ENCODE results near the gene PPEF2. TPM values are rescaled to one million over a fixed set of nuclear protein-coding genes. Genes with fewer than 3 reads are reported as not detected.

PPEF2 gene
- total and polyA plus RNA-seq, 2 experiments from 2014 or later, result not detected

Small RNA genes lying within 50 kb of the gene (small RNA-seq; reads per million reads assigned to genes)
- gene RNU2-16P, result 0.09 reads per million

Other genes starting within 250 kb of the PPEF2 start
- gene G3BP2, start 229.0 kb downstream of the PPEF2 start, total RNA-seq, result 176 and 181 TPM in 2 replicates
- 85.2 and 86.0 TPM in 2 replicates for gene G3BP2, start 229.0 kb downstream of the PPEF2 start, polyA plus RNA-seq
- 113 and 116 TPM in 2 replicates for gene USO1, start 177.9 kb downstream of the PPEF2 start, total RNA-seq
- 50.4 and 58.3 TPM in 2 replicates for gene USO1, start 177.9 kb downstream of the PPEF2 start, polyA plus RNA-seq
- gene NAAA, start 38.6 kb upstream of the PPEF2 start, total RNA-seq, result 41.0 and 62.5 TPM in 2 replicates
- gene NAAA, start 38.6 kb upstream of the PPEF2 start, polyA plus RNA-seq, result 18.4 and 21.8 TPM in 2 replicates
- 33.8 and 43.3 TPM in 2 replicates for gene SDAD1, start 88.5 kb upstream of the PPEF2 start, total RNA-seq
- 35.3 and 36.0 TPM in 2 replicates for gene SDAD1, start 88.5 kb upstream of the PPEF2 start, polyA plus RNA-seq
- gene CXCL9, start 105.1 kb upstream of the PPEF2 start, total RNA-seq, result not detected in 2 replicates
- gene CXCL9, start 105.1 kb upstream of the PPEF2 start, polyA plus RNA-seq, result not detected in 2 replicates
- 2.8 and 3.7 TPM in 2 replicates for gene CXCL10, start 121.0 kb upstream of the PPEF2 start, total RNA-seq
- gene CXCL10, start 121.0 kb upstream of the PPEF2 start, polyA plus RNA-seq, result 3.3 and 7.4 TPM in 2 replicates
- not detected in 2 replicates for gene CXCL11, start 133.6 kb upstream of the PPEF2 start, total RNA-seq
- not detected in 2 replicates for gene CXCL11, start 133.6 kb upstream of the PPEF2 start, polyA plus RNA-seq
- gene ART3, start 172.3 kb upstream of the PPEF2 start, total RNA-seq, result 0.90 and 1.0 TPM in 2 replicates
- 2.8 and 3.8 TPM in 2 replicates for gene ART3, start 172.3 kb upstream of the PPEF2 start, polyA plus RNA-seq
- gene NUP54, start 245.9 kb upstream of the PPEF2 start, total RNA-seq, result 40.9 and 43.3 TPM in 2 replicates
- gene NUP54, start 245.9 kb upstream of the PPEF2 start, polyA plus RNA-seq, result 20.6 and 31.1 TPM in 2 replicates

All from hepatocyte (in vitro differentiated cells).